Astrocyte (in vitro differentiated cells and primary cell): Measurements from ENCODE around the gene PGM2L1.

ENCODE experiments used
- CTCF ChIP-seq: IDR thresholded peaks from 2 replicates; pipeline ENCODE4 v1.5.1; 2011; ENCODE audit warnings: low read depth, mild to moderate bottlenecking, inconsistent platforms, low read length, moderate library complexity; ENCODE audit not compliant: insufficient read depth
- EZH2 ChIP-seq: IDR thresholded peaks from 2 replicates; pipeline ENCODE4 v1.6.1; 2012; ENCODE audit warnings: mild to moderate bottlenecking, low read length, inconsistent platforms; ENCODE audit not compliant: insufficient read depth

DNA sequence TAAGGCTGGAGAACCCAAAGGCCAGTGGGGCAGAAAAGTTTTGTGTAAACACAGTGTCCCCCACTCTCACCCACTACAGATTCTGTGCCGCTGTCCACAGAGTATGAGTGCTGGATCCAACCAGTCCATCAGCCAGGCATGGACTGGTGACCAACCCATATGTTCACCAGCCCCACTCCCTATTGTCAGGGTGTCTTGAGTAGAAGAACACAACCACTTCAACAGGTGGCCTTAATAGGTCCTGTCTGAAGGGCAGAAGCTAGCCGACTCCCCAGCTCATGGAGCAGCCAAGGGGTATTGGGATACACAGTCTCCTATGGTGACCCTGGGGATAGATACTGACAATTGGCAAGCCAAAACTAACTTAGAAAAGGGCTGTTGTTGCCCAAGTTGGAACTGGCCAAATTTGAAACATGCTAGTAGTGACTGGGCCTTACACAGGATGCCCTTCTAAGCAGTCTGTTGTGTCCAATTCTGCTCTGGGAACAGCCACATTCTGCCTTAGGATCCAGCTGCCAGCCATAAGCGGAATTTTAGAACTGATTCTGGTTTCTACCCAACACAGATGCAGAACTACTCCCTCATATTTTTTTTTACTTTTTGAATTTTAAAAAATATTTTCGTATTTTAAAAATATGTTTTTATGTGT, 19.8 kb upstream of the PGM2L1 start:
- no peak for TF ChIP-seq CTCF
- no peak for TF ChIP-seq EZH2
